HG03045 (cell line): ENCODE results near the gene SMCO3.

ENCODE experiments used
- ATAC-seq: cut with Tn5 transposase; IDR thresholded peaks from one replicate; pipeline ENCODE4 v1.9.1; 2021; ENCODE audit warnings: mild to moderate bottlenecking, moderate library complexity; ENCODE audit not compliant: unreplicated experiment

Gene SMCO3

DNA sequence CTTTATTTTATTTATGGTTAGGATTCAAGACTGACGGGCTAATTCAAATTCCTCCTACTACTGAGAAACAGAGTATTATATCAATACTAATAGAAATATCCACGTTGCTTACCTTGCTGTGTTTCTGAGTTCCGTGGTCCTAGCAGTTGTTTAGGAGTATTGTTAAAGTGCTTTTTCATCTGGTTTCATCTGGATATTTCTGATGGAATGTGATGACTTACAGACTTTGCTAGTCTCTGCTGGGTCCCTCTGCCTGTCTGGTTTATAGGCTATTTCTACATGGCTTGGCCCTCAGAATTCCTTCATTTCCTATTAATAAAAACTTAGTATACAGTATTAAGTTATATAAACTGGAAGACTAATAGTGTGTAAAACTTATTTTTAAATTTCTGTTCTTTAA lies at the start of gene SMCO3:
Gene SMCO3, minus strand, starts transcription at position 169 of the 400 bp plus-strand sequence. CDS start 7,502 bp downstream, outside the sequence.
- ATAC-seq, result no peak

DNA sequence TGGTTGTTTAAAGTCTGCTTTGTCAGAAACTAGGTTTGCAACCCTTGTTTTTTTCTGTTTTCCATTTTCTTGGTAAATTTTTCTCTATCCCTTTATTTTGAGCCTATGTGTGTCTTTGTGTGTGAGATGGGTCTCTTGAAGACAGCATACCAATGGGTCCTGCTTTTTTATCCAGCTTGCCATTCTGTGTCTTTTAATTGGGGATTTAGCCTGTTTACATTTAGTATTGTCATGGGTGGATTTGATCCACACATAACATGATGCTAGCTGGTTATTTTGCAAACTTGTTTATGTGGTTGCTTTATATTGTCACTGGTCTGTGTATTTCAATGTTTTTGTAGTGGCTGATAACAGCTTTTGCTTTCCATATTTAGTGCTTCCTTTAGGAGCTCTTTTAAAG lies 46.5 kb upstream of the SMCO3 start:
- no peak for ATAC-seq

DNA sequence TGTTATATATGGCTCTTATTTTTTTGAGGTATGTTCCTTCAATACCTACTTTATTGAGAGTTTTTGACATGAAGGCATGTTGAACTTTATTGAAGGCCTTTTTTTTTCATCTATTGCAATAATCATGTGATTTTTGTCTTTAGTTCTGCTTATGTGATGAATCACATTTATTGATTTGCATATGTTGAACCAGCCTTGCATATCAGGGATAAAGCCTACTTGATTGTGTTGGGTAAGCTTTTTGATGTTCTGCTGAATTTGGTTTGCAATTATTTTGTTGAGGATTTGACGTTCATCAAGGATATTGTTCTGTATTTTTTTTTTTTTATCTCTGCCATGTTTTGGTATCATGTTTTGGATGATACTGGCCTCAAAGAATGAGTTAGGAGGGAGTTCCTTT lies 44.5 kb upstream of the SMCO3 start:
- ATAC-seq, result no peak

DNA sequence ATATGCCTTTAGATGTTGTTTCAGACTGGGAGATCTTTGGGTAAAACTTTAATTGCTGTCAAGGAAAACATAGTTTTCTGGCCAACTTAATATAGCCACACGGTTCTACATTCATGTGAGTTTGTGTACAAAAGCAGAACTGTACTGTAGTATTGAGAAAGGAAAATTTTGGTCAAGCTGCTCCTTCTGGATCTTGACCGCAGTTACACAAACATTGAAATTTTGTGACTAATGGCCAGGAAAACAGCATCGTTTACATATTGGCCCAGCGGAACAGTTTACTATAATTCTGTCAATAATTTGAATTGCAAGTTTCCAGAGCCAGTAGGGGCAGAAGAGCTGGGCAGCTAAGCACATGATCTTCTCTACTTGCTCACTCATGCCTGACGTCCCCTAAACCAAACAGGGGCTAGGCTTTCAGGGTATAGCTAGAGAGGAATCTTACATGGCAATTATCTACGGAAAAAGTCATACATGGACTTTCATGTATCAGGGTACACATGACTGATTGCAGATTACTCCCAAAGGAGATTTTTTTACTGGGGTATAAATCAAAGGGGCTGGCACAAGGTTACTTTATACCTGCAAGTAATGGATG lies 40.7 kb upstream of the SMCO3 start:
- ATAC-seq, result no peak

DNA sequence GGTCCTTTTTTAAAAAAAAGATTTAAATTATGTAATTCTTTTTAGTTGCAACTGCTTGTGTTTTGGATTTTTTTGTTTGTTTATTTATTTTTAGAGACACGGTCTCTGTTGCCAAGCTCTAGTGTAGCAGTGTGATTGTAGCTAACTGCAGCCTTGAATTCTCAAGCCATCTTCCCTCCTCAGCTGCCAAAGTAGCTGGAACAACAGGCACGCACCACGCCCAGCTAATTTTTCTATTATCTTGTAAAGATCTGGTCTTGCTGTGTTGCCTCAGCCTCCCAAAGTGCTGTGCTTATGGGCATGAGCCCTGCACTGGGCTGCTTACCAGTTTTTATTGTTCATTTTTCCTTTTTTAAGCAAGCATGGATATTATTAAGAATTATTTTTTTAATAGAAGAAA lies 40.0 kb upstream of the SMCO3 start:
- ATAC-seq, result no peak

DNA sequence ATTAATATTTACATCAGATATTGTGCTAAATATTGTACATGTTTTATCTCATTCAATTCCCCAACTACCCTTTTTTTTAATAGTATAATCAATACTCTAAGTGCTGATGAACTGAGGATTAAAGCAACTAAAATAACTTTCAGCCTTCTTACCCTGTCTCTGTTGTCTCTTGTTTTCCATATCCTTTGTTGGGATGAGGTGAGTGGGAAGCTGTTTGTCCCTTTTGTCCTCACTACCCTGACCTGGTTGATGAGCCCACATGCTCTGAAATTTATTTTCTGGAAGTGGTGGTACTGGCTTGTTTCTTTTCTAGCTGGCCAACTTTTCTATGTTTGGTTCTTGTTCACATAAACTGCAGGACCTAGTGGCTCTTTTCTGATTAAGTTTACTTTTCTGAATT lies 38.9 kb upstream of the SMCO3 start:
- no peak for ATAC-seq

DNA sequence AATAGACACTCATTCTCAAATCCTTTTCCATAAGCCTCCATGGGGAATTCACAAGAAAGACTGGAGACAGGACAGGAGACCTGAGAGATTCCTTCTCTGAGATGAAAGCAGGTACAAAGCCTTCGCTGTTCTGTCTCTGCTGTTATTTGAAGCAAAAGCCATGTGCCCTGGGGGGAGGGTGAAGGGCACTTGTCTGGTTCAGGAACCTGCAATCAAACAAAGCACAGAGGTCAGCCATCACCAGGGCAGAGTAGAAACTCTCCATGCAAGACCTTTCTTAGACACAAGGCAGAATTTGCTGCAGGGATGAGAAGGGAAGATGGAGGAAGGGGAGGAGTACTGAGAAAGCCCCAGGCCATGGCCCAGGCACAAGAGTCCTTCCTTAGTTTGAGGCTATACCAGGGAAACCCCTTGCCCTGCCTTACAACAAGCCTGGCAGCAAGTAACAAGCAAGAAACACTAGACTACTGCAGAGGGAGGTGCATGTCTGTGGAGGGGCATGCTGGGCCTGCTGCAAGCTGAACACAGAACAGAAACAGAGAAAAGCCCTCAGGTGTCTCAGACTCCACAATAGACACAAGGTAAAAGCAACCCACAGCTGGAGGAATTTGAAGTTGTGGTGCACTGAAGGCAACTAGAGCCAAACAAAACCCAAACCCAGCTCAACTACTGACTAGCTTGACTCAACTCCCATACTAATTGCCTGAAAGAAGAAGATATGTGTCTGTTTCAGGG lies 37.1 kb upstream of the SMCO3 start:
- ATAC-seq, result peak; percentile 86

DNA sequence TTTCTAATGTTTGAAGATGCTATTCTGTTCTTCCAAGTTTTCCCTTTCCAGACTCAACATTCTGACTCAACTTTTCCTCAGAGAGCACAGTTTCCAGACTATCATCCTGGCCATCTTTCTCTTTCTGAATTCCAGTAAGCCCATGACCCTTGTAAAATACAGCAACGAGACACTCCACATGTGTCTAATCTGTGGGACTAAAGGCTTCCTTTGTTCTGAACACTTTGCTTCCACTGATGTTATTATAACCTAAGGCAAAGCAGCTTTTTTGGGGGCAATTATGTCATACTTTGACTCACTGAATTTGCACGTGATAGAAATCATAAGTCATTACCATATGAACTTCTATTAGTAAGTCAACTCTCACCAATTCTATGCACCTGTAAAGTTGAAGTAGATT lies 35.7 kb upstream of the SMCO3 start:
- ATAC-seq, result no peak

DNA sequence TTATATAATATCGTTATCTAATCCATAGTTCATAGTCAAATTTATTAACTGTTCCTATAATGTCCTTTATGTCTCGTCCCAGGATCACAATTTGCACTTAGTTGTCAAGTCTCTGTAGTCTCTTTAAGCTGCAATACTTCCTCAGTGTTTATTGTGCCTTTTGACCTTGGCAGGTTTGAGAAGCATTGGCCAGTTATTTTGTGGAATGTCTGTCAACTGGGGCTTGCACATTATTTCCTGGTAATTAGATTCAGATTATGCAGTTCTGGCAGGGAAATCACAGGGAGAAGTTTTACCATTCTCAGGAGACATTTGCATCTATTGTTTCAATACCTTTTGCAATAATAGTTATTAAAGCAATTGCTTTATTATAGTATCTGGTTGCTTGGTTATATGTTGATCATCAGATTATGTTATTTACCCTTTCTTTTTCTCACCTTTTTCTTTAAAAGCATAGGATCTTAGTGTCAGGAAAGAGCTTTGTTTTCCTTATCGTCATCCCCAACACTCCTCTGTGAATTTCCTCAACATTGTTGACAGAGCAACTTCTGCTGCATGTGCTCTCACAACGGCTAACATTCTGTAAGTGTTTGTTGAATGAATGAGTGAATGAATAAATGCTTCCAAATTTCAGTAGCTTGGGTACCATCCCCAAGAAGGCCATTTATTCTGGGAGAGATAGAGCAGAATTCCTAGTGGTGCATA lies 33.0 kb upstream of the SMCO3 start:
- ATAC-seq, result no peak

DNA sequence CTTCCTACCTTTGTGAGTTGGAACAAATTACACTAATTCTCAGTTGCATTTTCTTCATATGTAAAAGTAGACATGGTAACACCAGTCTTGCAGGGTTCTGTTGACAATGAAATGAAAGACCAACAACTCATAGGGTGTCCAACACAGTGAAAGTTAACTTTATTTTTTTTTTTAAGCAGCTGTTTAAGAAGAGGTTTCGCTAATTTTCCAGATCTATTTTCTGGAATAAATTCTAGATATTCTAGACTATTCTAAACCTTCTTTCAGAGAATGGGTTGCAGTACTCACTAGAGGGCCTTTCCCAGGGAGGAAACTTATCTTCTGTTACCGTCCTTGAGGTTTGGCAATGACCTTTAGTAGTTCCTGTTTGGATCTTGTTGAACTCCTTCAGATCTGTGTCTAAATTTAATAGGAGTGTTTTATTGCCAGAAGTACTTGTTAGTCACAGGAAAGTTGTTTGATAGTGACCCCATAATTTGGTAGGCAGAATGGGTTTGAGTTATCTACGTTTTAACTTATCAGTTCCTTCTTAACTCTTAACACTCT lies 32.1 kb upstream of the SMCO3 start:
- ATAC-seq, result no peak

DNA sequence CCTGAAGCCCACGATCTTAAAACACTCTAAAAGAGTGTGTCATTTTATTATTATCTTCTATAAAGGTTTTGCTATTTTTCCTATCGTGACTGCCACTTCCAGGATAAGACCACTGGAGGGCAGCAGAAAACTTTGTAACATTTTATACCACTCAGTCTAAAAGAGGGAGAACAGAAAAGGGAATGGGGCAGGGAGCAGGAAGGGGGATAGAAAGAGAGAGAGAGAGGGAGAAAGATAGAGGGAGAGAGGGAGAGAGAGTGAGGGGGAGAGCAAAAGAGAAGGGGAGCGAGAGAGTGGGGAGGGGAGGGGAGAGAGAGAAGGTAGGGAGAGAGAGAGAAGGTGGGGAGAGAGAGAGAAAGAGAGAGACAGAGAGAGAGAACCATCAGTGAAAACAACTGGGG lies 31.4 kb upstream of the SMCO3 start:
- no peak for ATAC-seq

DNA sequence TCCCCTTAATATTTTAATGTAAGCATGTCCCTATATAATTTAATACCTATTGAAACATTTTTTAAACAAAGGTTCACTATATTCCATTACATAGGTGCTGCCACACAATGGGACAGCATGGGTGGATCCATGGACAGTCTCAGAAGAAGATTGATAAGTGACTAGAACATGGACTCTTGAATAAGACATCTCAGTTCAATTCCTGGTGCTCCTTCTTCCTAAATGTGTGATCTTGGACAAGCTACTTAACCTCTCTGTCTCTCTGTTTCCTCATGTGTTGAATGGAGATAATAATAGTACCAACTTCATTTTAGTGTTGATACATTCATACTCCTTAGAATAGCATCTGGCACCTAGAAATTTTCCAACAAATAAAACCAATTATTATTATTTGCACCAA lies 30.4 kb upstream of the SMCO3 start:
- no peak for ATAC-seq

DNA sequence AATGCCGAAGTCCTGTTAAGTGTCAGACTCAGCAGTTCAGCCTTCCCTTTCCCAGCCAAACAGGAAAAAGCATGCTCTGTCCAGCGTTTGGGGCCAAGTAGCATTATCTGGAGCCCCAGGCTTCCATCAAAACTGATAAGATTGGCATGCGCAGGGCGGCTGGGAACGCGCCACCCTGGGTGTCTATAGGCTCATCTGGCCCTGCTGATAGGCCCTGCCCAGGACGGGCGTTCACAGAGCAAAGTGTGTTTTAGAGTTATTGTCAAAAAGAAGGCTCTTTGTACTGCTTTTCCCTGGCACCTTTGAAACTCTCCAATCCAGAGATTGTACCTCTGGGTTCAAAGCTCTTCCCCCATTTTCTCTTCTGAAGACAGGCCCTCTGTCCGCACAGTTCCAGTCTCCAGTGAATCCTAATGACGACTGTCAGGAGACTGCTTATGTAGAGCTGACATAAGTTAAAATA lies 29.5 kb upstream of the SMCO3 start, which contains the start of gene ART4:
Gene ART4, minus strand, starts transcription at position 102 of the 463 bp plus-strand sequence. CDS start 413 bp downstream, outside the sequence.
- ATAC-seq, result no peak

DNA sequence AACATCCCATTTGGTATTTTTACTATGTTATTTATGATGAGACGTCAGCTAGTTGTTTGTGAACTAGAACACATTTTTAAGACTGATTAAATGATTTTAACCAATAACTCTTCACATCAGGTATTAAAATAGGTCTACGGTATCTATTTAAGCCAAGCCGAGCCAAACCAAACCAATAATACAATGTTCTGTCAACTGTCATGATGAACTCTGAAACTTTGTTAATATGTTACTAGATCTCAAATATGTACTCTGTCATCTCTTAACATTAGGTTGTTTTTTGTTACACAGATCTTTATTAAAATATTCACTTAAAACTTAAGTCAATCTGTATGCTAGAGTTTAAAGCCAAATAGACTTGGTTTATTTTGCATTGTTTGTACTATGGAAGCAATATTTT lies 28.3 kb upstream of the SMCO3 start:
- no peak for ATAC-seq

DNA sequence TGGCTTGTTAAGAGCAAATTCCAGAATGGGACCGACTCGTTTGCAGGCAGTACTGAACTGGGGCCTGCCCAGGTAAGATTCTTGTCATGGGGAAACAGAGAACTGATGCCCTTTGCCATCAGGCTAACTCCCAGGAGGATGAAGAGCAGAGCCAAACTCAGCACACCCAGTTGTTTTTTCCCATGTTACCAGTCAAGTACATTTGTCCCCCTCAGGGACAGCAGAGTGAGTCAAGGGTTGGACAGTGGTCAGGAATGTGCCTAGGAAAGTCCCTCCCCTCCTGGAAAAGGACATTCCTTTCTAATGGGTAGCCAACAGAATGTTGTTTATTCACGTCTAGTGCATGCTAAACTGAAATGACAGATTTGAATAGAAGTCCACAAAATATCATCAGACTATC lies 27.8 kb upstream of the SMCO3 start:
- ATAC-seq, result no peak

DNA sequence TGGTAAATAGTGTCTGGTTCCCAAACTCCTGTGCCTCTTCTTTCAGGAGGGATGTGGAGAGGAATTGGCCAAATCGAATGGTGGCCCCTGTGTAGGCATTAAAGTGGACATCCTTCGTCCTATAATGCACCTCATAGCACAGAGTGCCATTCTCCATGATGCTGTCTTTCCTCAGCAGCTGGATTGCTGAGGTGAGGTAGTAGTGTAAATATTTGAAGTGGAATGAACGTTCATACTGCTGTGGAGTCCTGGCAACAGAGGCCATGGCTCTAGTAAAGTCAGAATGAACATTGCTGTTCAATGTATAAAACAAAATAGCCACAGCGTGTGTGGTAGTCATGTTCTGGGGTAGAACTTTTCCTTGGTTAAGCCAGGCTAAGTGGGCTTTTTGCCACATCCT lies 26.6 kb upstream of the SMCO3 start:
- no peak for ATAC-seq

DNA sequence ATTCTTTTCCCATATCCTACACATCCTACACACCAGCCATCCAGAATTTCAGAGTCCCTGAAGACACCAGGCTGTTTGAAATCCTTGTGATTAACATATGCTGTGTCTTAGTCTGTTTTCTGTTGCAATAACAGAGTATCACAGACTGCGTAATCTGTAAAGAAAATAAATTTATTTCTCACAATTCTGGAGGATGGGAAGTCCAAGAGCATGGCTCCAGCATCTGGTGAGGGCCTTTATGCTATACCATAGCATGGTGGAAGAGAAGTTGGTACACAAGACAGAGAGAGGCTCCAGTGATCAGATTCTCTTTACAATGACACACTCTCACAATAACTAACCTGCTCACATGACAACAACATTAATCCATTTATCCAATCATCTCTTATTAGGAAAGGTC lies 25.3 kb upstream of the SMCO3 start:
- no peak for ATAC-seq

DNA sequence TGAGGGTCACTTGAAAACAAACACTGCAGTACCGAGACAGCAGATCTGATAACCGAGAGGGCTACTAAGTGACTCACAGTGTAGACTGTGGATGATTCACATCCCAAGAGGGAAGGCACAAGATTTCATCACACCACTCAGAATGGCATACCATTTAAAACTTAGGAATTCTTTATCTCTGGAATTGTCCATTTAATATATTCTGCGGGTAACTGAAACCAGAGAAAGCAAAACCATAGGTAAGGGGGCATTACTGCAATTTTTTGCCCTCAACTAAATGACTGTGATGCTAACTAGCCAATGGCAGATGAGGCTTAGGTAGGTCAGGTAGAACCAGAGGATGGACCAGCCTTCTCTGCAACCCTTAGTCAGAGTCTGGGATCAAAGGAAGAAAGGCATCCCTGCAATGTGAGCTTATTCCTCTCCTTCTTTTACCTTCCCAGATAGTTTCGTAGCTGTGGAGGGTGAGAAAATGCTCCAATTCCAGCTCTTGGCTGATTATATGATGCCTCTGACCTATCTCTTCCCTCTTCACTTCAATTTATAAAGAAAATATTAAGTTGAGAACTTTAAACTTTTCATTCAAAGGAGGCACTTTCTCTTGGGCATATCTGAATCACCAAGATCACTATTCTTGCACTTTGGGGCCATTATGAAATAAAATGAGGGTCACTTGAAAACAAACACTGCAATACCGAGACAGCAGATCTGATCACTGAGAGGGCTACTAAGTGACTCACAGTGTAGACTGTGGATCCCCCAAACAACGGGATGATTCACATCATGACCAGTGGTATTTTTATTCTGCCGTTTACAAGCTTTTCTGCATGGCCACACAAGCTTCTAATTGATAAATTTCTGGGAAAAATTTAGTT lies 22.6 kb upstream of the SMCO3 start:
- no peak for ATAC-seq

DNA sequence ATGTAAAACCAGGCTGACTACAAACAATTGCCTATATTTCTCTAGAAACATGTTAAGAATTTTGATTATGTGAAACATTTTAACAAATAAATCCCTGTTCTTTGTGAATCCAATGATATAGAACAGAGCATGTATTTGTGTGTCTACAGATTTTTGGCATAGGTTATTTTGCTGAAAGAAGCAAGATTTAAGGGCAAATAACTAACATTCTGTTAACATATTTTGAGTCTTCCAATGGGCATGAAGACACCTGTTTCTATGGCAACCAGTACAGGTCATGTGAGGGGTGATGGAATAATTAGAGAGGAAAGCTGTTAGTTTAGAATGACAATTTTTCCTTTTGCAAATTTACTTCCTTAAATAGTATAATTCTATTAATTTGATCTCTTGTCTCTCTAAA lies 20.5 kb upstream of the SMCO3 start:
- ATAC-seq, result no peak

DNA sequence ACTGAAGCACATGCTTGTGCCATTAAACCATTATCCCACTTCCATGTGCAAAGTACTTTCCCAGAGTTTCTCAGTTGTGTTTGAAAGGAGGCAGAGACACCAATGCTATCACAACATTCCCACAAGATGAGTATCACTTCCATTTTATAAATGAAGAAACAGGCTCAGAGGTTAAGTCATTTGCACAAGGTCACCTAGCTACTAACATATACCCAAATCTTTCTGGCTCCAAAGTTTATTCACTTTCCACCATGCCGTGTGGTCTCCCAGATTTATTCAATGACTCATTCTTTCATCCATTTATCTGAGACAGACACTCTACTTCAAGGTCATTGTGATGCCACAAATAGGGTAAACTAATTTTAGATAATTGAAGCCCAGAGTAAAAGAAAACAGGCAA lies 20.0 kb upstream of the SMCO3 start:
- no peak for ATAC-seq

DNA sequence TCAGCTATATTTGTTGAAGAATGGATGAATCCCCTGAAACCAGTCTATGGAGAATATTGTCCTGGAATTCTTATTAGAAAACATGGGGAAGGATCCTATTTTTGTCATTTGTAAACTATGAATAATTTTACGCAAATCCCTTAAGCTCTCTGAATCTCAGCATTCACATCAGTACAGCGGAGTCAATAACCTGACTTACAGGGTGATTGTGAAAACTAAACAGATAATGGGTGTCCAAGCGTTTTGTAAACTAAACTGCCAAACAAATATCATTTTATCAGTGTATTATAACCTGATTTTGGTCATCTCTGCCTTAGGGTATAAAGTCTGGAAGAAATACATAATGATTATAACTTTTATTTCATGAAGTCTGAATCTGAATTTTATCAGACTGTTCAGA lies 19.4 kb upstream of the SMCO3 start:
- no peak for ATAC-seq
